GM19397 (cell line): ENCODE results near the gene DLEC1.
A peak's percentile ranks its signal among the peaks of the same experiment; 100 is the strongest.
"Not testable (repeated sequence)": the region's sequence is repeated elsewhere in the genome, so short reads cannot be mapped to it uniquely, and the experiment has no call there.

Experiments
- ATAC-seq: cut with Tn5 transposase; IDR thresholded peaks from one replicate; pipeline ENCODE4 v1.9.1; 2021; ENCODE audit warnings: mild to moderate bottlenecking, moderate library complexity; ENCODE audit not compliant: unreplicated experiment

The DLEC1 gene

DNA sequence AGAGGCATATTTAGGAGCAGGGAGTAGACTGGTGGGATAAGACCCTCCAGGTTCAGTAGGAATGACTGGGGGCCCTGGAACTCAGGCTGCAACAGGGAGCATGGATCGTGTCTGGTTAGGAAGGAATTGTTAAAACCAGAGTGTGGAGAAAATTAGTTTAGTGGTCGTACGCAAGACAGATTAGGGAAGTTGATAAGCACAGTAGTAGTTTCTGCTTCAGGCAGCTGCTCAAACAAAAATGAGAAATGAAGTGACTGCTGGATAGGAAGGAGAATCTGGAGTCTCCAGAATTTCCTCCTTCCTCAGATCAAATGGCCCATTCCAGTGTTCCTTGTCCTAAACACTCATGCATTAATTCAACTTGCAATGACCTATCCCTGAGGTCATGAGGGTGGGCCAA is 110.7 kb downstream of the DLEC1 start:
- ATAC-seq = no peak

DNA sequence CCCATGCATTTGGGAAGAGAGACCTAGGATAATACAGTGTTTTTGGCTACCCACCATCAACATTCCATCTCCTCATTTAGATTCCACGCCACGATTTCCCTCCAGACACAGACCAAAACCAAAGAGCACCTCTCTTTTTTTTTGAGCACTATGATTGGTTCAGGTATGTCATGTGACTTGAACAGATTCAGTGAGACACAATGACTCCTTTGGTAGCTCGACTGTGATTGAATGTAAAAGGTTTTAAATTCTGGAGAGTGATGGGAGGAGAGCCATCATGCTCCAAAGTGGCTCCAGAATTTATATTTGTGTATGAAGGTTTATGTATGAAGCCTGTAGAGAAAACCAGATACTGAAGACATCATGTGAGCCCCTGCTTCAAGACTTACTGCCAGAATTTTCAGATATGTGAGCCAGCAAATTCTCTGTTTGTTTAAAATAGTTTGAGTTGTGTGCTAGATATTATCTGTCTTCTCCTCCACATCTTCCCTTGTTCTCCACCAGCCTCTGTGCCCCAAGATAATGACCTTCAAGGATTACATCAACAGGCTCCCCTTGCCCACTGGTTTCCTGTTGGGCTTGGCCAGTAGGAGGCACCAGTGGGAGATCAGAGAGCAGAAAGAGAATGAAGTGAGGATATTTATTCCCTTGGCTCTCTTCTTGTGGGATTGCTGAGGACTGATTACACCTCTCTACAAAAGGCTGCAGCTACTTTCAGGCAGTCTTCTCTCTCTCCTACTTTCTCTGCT is 111.9 kb downstream of the DLEC1 start:
- ATAC-seq = no peak

DNA sequence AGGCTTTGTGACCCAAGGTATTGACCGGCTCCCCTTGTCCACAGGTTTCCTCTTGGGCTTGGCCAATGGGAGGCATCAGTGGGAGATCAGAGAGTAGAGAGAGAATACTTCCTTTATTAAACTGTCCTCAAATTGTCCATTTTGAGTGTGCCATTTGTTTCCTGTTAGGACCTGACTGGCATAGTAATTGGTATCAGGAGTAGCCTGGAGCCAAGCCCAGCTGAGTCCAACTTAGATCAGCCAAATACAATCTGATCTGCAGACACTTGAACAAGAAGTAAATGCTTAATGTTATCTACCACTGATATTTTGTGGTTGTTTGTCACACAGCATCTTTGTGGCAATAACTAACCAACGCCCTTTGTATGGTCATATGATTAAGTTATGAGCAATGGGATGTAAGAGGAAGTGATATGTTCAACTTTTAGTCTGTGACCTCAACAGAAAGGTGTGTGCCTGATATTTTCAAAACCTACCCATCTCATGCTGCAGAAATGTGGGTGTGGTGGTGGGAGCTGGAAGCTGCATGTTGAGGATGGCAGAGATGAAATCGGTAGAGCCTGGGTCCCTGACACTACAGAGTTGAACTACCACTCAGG is 112.8 kb downstream of the DLEC1 start:
- ATAC-seq = no peak

DNA sequence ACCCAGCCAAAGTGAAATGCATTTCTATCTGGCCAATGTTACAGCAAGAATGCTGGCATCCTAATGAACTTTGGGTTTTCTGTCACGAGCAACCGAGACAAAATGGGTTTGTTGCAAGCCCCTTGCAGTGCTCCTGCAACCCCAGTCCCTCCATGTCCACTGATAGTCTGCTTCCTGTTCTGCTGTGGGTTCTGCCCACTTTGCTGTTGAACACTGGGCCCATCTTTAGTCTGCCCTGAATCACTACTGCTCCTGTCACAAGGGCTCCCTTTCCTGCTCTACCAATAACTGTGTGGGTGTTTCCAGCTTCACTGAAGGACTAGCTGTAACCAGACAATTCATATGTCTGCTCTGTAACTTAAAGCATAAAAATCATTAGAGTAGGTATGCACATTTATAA is 113.6 kb downstream of the DLEC1 start:
- ATAC-seq = no peak

DNA sequence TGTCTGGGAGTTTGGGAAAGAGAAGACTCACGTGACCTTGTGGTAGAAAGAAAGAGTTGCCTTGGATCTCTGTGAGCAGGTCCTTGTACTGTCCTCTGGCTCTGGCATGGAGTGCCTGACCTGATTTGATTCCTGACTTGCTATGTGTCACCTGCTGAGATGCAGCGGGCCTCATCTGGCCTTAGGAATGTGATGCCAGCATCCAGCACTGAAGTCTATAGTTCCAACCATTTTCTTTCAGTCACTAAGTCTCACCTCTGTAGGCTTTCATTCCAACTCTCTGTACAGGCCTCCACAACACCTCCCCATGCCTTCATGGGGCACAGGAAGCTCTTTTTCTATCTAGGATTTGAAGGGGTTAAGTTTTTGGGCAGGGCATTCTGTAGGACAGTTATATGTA is 114.2 kb downstream of the DLEC1 start:
- ATAC-seq = no peak

DNA sequence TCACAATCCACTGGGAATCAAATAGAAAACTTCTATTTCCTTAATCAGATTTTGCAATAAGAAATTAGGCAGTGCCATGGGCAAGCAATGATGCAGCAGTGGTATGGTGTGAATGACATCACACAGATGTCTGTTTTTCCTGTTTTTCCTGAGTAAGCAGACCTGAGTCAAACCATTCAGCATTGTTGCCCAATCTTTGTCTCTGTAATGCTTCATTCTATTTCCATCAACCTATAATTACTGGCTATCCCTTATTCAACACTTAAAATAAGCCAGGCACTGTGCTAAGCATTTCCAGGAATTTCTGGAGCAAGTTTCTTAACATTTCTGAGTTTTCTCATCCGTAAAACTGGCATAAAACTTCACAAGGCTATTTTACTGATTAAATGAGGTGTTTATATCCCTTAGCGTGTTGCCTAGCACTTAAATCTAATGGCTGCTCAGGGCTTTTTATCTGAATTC is 115.1 kb downstream of the DLEC1 start:
- ATAC-seq = no peak

DNA sequence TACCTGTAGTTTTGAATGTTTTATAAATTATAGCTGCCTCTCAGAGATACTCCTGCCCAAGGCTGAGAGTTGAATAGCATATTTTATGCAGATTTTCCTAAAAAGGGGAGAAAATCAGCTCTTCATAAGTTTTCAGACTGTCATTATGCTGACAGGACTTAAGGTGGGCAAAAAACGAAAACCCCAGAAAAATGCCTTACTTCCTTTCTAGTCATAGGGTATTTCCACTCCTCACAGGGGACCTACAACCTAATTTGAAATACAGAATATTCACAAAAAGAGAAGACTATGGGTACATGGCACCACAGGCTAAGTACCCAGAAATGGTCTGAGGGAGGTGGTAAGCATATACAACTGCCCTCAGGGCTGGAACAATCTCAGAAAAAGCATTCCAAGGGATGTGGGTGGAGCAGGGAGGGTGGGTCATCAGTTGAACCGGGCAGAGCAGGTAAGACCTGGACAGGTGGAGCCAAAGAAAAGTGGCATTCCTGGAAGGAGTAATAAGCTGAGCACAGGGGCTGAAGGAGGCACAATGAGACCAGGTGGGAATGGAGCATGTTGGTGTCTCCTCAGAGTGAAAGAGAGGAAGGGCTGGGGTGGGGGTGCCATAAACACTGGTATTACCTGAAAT is 115.7 kb downstream of the DLEC1 start:
- ATAC-seq = no peak

DNA sequence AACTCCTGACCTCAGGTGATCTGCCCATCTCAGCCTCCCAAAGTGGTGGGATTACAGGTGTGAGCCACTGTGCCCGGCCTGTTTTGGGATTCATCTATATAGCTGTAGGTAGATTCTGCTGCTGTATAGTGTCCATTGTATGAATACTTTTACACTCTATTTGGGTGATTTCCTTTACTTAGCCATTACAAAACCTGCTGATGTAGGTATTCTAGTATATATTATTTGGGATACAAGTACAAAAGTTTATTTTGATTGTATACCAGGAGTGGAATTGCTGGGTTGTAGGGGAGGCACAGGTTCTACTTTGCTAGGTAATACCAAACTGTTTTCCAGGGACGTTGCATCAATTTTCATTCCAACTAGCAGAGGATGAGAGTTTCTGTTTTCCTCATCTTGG is 116.8 kb downstream of the DLEC1 start:
- no peak for ATAC-seq

DNA sequence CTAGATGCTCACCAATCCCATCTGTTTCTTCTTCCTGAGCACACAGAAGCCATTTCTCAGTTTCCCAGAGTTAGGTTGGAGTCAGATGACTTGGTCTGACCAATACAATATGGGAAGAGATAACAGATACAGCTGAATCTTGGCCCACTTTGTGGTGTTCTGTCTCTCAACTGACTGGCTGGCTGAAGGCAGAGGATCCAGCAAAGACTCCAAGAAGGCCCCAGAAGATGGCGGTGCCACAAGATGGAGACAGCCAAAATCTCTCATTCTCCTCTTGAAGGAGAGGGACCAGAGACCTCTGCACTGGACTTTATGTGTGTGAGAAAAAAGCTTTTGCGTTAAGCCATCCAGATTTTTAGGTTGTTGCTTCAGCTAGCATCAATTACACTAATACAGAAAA is 118.1 kb downstream of the DLEC1 start:
- ATAC-seq = no peak

DNA sequence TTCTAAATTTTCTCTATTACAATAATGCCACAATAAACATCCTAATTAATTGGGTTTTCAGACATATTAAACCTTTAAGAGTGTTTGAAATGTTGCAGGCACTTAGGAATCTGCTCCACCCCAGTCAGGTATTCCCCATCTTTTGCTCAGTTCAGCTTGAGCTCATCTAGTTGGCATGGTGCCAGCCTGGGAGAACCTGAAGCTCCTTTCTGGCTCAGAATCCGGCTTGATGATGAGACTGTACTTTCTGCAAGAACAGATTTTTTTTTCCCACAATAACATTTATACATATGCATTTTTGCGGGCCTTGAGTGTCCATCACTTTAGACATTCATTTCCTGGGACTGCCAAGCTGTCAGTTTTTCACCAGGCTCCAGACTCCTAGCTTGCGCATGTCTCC is 118.6 kb downstream of the DLEC1 start:
- no peak for ATAC-seq

DNA sequence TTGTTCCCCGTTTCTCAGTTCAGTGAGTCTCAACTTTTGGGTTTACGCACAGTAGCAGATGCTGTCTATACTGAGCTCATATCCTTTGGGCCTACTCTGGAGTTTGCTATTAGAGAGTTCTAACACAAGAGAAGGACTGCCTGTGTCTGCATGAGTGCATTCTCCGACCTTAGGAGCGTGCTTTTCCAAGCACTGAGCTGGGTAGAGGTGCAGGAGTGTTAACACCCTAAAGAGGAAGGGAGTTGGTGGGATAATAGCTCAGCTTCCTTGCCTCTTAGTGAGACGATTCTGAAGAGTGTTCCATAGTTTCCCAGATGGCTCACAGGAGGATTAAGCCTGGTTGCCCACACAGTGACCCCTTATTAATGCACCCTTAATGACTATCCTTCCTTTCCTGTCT is 119.5 kb downstream of the DLEC1 start:
- ATAC-seq = no peak

DNA sequence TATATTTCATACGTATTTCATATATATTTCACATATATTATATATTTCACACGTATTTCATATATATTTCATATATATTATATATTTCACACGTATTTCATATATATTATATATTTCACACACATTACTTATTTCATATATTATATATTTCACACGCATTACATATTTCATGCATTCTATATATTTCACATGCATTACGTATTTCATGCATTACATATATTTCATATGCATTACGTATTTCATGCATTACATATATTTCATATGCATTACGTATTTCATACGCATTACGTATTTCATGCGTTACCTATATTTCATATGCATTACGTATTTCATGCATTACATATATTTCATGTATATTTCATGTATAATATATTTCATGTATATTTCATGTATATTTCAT is 121.7 kb downstream of the DLEC1 start:
- not testable (repeated sequence) for ATAC-seq

DNA sequence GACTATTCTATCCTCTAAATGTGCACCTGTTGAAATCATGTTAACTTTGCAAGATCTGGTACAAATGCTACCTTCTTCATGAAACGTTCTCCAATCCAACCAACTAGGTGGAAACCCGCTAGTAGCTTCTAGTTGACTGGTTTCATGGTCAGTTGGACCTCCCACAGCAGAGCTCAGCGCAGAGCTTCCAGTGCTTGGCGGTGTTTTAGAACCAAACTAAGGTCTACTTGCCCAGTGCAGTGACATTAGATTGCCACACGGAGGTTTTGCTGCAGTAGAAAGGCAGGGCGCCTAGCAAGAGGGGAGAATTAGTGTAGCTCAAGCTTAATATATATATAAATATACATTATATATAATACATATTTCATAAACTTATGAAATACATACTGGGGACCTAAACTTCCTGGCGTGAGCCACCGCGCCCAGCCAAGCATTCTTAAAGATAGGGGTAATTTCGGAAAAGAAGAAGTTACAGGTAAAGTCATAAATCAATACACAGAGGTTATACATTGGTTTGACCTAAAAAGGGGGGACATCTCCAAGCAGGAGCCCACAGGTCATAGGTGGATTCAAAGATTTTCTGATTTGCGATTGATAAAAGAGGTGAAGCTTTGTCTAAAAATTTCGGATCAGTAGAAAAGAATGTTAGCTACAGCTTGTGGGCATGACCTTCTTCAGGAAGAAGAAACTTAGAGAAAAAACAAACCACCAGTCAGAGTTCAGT is 124.3 kb downstream of the DLEC1 start:
- ATAC-seq = no peak

DNA sequence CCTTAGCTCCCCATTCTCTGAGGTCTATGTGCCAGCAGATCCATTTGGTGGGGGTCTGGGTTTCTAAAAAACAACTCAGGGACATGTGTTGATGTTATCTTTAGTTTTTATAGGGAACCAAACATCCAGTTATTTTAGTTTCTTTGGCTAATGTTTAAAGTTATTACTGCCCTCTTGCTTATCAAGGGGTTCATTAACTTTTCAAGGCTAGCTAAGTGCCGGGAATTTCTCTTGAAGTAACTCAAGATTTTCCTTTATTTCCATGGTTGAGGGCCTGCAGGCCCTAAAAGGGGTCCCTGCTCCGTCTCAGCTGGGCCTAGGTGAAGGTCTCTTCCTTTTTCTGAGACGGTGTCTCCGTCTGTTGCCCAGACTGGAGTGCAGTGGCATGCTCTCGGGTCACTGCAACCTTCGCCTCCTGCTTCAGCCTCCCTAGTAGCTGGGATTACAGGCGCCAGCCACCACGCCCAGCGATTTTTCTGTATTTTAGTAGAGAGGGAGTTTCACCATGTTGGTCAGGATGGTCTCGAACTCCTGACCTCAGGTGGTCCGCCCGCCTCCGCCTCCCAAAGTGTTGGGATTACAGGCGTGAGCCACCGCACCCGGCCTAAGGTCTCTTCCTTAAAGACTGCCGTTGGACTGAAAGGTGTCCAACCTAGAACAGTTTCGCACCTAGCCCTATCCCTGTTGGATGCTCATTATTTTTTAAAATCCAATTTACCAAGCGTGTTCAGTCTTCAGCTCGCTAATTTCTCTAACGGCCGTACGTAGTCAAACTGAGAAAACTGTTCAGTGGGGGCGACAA is 125.0 kb downstream of the DLEC1 start:
- no peak for ATAC-seq

DNA sequence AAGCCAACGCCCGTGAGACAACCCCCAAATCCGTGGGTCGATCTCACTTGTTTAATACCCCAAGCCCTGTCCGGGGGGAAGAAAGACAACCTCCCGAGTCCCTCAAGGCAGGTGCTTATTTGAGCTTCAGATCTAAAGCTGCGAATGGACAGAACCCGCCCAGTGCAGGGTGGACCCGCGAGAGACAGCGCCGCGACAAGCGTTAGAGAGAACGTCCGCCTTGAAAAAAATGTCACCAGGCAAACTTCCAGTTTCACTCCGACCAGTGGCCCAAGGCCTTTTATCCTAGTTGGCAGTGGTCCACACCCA is 125.6 kb downstream of the DLEC1 start:
- ATAC-seq = peak; percentile 19

DNA sequence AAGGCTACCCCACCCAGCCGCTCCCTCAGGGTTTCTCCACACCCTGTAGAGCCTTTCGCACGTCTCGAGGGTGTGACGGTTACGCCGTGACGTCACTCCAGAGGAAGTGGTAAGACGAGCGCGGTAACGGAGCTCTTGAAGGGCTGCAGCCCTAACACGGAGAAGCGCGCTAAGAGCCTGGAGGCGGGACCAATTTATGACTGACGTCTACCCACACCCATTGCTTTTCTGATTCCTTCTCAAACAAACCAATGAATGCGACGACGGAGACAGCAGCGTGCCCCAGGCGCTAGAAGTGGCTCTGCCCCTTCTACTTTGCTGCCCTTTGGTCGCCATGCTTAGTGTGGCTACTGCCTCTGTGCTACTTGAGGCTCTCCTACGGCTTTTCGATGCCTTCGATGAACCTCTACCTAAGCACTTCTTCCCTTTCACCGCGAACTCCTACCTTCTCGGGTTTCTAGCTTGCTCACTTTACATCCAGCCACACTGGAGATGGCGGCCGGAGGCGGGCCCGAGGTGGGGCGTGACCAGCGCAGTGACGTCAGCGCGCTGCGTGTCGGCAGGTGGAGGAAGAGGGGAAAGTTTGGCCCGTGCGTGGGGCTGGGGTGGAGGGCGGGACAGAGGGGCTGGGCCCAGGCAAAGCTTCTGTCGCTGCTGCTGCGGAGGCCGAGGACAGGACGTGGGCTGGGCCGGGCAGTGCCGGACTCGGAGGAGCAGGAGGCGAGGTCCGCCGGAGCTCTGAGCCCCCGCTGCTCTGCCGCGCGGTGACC is 126.1 kb downstream of the DLEC1 start, which contains the start of gene OXSR1:
OXSR1 (plus strand) TSS at position 586 of the 770 bp plus-strand sequence. CDS start 340 bp downstream, outside the sequence.
- ATAC-seq = peak; percentile 90

DNA sequence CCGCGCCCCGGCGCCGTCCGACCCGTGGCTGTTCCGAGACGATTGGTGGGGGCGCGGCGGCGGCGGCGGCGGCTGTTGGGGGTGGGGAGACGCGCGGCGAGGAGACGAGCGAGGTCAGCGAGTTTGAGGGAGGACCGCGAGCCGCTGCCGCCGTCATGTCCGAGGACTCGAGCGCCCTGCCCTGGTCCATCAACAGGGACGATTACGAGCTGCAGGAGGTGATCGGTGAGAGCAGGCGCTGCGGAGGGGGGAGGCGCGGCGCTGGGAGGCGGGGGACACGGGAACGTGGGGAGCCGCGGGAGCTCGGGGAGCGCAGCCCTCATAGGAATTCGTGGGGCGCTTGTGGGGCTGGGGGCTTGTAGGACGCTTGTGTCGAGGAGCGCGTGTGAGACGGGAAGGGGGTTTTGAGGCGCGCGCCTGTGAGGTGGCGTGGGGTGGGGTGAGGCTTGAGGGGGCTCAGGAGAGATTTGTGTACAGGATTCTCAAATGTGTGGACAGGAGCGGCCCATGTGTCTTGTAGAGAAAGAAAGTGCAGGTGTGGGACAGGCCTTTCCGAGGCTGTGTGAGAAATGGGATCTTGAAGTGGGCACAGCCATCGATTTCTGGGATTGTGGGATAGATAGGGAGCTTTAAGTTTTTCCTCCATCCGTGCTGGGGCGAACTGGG is 126.8 kb downstream of the DLEC1 start:
- no peak for ATAC-seq

DNA sequence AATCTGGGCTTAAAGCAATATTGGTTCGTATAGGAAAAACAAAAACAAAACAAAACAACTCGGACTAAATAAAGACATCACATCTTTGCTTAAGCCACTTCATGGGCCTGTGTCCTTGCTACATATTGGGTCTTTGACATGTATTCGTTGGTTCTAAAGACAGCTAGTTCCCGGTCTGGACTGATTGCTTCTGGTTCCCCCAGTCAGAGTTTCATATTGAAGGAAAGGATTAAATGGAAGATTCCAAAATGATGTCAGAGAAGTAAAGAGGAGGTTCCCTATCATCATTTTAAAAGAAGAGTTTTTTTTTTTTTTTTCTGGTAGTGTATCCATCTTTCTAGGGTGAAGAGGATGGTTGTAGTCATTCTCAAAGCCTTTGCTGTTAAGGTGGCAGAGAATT is 128.6 kb downstream of the DLEC1 start:
- no peak for ATAC-seq

DNA sequence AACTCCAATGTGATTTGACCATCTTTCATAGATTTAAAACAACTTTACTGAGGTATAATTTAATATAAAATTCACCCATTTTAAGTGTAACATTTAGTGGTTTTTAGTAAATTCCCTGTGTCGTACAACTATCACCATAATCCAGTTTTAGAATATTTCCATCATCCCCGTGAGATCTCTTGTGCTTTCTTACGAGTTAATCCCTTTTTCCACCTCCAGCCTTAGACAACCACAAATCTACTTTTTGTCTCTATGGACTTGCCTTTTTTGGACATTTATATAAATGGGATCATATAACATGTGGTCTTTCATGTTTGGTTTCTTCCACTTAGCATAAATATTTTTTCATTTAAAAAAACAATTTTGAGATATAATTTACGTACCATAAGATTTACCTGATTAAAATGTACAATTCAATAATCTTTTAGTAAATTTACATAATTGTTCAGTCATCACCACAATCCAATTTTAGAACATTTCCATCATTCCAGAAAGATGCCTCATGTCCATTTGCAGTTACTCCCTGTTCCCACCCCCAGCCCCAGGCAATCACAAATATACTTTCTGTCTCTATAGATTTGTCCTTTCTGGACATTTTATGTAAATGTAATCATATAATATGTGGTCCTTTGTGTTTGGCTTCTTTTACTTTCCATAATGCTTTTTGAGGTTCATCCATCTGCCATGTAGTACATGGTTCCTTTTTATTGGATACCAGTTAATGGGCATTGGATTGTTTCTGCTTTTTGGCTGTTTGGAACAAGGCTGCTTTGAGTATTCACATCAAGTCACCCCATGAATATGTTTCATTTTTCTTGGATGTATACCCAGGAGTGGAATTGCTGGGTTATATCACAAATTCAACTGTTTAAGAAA is 129.4 kb downstream of the DLEC1 start:
- ATAC-seq = no peak
